Testis (tissue), 2 donors: Measurements from ENCODE around the gene GRIK4.

Experiments
- POLR2A ChIP-seq: fragments of 450-650 bp; IDR thresholded peaks from one replicate; pipeline ENCODE4 v1.6.1; 2017; ENCODE audit warnings: antibody characterized with exemption, mild to moderate bottlenecking, moderate library complexity
- TF ChIP-seq, protein P1 (sequence below), 3 experiments: fragments of 450-650 bp in 2 of 3; fragments of 200-600 bp in 1 of 3; sonication (generic) in 1 of 3; IDR thresholded peaks; one replicate each; pipeline ENCODE4 v1.5.1; 2016 to 2019; ENCODE audit warnings: antibody characterized with exemption in 3 of 3, mild to moderate bottlenecking in 2 of 3, moderate library complexity in 1 of 3

DNA sequence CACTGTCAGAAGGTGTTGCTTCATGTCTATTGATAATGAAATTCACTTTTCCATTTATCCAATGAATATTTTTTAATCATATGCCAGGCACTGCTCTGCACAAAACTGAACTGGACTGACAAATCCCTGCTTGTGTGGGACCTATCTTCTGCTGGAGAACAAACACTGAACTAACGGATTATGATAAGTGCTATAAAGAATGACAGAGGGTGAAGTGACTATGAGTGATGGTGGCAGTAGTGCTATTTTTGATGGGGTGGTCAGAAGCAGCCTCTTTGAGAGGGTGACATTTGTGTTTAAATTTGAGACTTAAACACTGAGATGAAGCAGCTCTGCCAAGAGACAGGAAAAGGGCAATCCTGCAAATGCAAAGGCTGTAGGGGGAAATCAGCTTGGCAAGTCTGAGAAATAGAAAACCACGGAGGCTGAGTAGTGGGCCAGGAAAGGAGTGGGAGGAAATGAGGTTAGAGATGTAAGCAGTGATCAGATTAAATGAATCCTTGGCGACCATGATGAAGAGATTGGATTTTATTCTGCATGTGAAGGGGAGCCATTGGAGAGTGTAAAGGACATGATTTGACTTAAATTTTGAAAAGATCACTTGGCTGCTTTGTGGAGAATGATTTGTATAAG lies 518.4 kb downstream of the GRIK4 start:
- TF ChIP-seq, protein P1, sequence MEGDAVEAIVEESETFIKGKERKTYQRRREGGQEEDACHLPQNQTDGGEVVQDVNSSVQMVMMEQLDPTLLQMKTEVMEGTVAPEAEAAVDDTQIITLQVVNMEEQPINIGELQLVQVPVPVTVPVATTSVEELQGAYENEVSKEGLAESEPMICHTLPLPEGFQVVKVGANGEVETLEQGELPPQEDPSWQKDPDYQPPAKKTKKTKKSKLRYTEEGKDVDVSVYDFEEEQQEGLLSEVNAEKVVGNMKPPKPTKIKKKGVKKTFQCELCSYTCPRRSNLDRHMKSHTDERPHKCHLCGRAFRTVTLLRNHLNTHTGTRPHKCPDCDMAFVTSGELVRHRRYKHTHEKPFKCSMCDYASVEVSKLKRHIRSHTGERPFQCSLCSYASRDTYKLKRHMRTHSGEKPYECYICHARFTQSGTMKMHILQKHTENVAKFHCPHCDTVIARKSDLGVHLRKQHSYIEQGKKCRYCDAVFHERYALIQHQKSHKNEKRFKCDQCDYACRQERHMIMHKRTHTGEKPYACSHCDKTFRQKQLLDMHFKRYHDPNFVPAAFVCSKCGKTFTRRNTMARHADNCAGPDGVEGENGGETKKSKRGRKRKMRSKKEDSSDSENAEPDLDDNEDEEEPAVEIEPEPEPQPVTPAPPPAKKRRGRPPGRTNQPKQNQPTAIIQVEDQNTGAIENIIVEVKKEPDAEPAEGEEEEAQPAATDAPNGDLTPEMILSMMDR (IDR thresholded peaks at IDR 0.05): no peak
- TF ChIP-seq POLR2A: no peak
